Liver (tissue), 9 donors: ENCODE data around the gene HASPIN. TPM values are rescaled to one million over a fixed set of nuclear protein-coding genes. Genes with fewer than 3 reads are reported as not detected.

Experiments used
- DNase-seq: peaks from one replicate; pipeline ENCODE4 v3.0.0-alpha.2; 2017; ENCODE audit warnings: low spot score
- H3K27ac ChIP-seq, 2 donors: one replicate each; pipeline ENCODE4 v1.7.0; 2013; ENCODE audit warnings: inconsistent platforms in 2 of 2, low read length in 2 of 2, control low read depth in 1 of 2, low read depth in 1 of 2, mild to moderate bottlenecking in 1 of 2
- H3K27me3 ChIP-seq, 4 donors: one replicate each; pipeline versions ENCODE4 v1.6.1 to v1.7.0; 2013; ENCODE audit warnings: low read length in 3 of 4, inconsistent platforms in 1 of 4, mild to moderate bottlenecking in 1 of 4, moderate library complexity in 1 of 4; ENCODE audit not compliant: control insufficient read depth in 4 of 4, insufficient read depth in 4 of 4
- H3K36me3 ChIP-seq, 4 donors: one replicate each; pipeline versions ENCODE4 v1.6.1 to v1.7.0; 2013; ENCODE audit warnings: low read length in 3 of 4, mild to moderate bottlenecking in 3 of 4, low read depth in 1 of 4, moderate library complexity in 1 of 4; ENCODE audit not compliant: control insufficient read depth in 4 of 4, insufficient read depth in 3 of 4
- H3K4me1 ChIP-seq, 4 donors: one replicate each; pipeline versions ENCODE4 v1.6.1 to v1.7.0; 2013; ENCODE audit warnings: low read length in 3 of 4, mild to moderate bottlenecking in 3 of 4, moderate library complexity in 1 of 4; ENCODE audit not compliant: control insufficient read depth in 4 of 4, insufficient read depth in 4 of 4
- H3K4me3 ChIP-seq, 3 donors: one replicate each; pipeline versions ENCODE4 v1.6.1 to v1.7.0; 2013; ENCODE audit warnings: low read length in 3 of 3, control low read depth in 1 of 3, low read depth in 1 of 3, mild to moderate bottlenecking in 1 of 3
- H3K9ac ChIP-seq, 2 donors: one replicate each; pipeline ENCODE4 v1.7.0; 2013; ENCODE audit warnings: low read length in 2 of 2, mild to moderate bottlenecking in 2 of 2, moderate library complexity in 2 of 2, control low read depth in 1 of 2, low read depth in 1 of 2
- H3K9me3 ChIP-seq, 4 donors: one replicate each; pipeline versions ENCODE4 v1.6.1 to v1.7.0; 2013; ENCODE audit warnings: low read length in 3 of 4; ENCODE audit not compliant: control insufficient read depth in 4 of 4
- ATF3 ChIP-seq: IDR thresholded peaks from 2 replicates; pipeline ENCODE4 v1.6.1; 2016; ENCODE audit warnings: antibody characterized with exemption
- EGR1 ChIP-seq, 2 donors: IDR thresholded peaks; 2 replicates each; pipeline ENCODE4 v1.6.1; 2016 to 2018; ENCODE audit warnings: antibody characterized with exemption in 2 of 2, low read depth in 2 of 2
- FOXA1 ChIP-seq: IDR thresholded peaks from 2 replicates; pipeline ENCODE4 v1.6.1; 2016; ENCODE audit warnings: antibody characterized with exemption
- FOXA2 ChIP-seq: IDR thresholded peaks from 2 replicates; pipeline ENCODE4 v1.6.1; 2016; ENCODE audit warnings: antibody characterized with exemption
- GABPA ChIP-seq, 2 donors: IDR thresholded peaks in 1 of 2; conservative IDR thresholded peaks in 1 of 2; 2 replicates each; pipeline ENCODE4 v1.6.1; 2016; ENCODE audit warnings: antibody characterized with exemption in 2 of 2, mild to moderate bottlenecking in 1 of 2, moderate library complexity in 1 of 2
- HNF4A ChIP-seq, 2 donors: conservative IDR thresholded peaks; 2 replicates each; pipeline ENCODE4 v1.6.1; 2016; ENCODE audit warnings: antibody characterized with exemption in 2 of 2, mild to moderate bottlenecking in 2 of 2
- HNF4G ChIP-seq: IDR thresholded peaks from 2 replicates; pipeline ENCODE4 v1.6.1; 2016; ENCODE audit warnings: antibody characterized with exemption
- JUND ChIP-seq, 2 donors: IDR thresholded peaks; 2 replicates each; pipeline ENCODE4 v1.6.1; 2016; ENCODE audit warnings: antibody characterized with exemption in 2 of 2
- NR2F2 ChIP-seq: IDR thresholded peaks from 2 replicates; pipeline ENCODE4 v1.6.1; 2016; ENCODE audit warnings: antibody characterized with exemption
- RAD21 ChIP-seq, 2 donors: IDR thresholded peaks; 2 replicates each; pipeline ENCODE4 v1.6.1; 2016; ENCODE audit warnings: antibody characterized with exemption in 2 of 2, mild to moderate bottlenecking in 2 of 2
- REST ChIP-seq: IDR thresholded peaks from 2 replicates; pipeline ENCODE4 v1.6.1; 2016; ENCODE audit warnings: antibody characterized with exemption, mild to moderate bottlenecking
- RXRA ChIP-seq, 2 donors: IDR thresholded peaks; 2 replicates each; pipeline ENCODE4 v1.6.1; 2017 to 2018; ENCODE audit warnings: antibody characterized with exemption in 2 of 2, mild to moderate bottlenecking in 1 of 2
- SP1 ChIP-seq: IDR thresholded peaks from 2 replicates; pipeline ENCODE4 v1.6.1; 2018; ENCODE audit warnings: antibody characterized with exemption, mild to moderate bottlenecking
- TAF1 ChIP-seq: conservative IDR thresholded peaks from 2 replicates; pipeline ENCODE4 v1.6.1; 2016; ENCODE audit warnings: antibody characterized with exemption, mild to moderate bottlenecking
- YY1 ChIP-seq: IDR thresholded peaks from 2 replicates; pipeline ENCODE4 v1.6.1; 2016; ENCODE audit warnings: antibody characterized with exemption, mild to moderate bottlenecking
- ZBTB33 ChIP-seq: IDR thresholded peaks from 2 replicates; pipeline ENCODE4 v1.6.1; 2016; ENCODE audit warnings: antibody characterized with exemption
- WGBS: extraction: QIAGEN DNeasy Blood & Tissue Kit; methylation state at CpG from one replicate; pipeline ENCODE4 v1.1.7; 2013; 5-methylcytosine and 5-hydroxymethylcytosine counted together
- polyA plus RNA-seq, 2 donors: library from polyadenylated mRNA; stranded (reverse) in 1 of 2; unstranded in 1 of 2; fragments of 200-250 nt in 1 of 2; fragments of >200 nt in 1 of 2; fragmentation: Nextera tagmentation in 1 of 2; extraction: Ambion mirVana in 1 of 2; gene quantifications; one replicate each; pipeline versions ENCODE4 v1.2.1 to v1.2.3, GENCODE V29; 2013 to 2015
- total RNA-seq, 2 donors: library from RNA; depleted of rRNA; stranded (reverse); fragments of >200 nt; gene quantifications; one replicate each; pipeline ENCODE4 v1.2.3, GENCODE V29; 2014
- TF ChIP-seq, protein P1 (sequence below): IDR thresholded peaks from 2 replicates; pipeline ENCODE4 v1.6.1; 2016; ENCODE audit warnings: antibody characterized with exemption
- TF ChIP-seq, protein P2 (sequence below): fragments of 150-350 bp; IDR thresholded peaks from 2 replicates; pipeline ENCODE4 v1.5.1; 2017; ENCODE audit warnings: improper control_type of control experiment, low read depth, low read length; ENCODE audit not compliant: missing input control
- donor health status: healthy.
- donor health status: healthy.
- donor health status: healthy.
- donor health status: healthy.
- donor health status: healthy.

HASPIN gene
- total and polyA plus RNA-seq, 4 donors: 0.08 to 5.8 (median 0.28) TPM; not detected in 1

- Histone ChIP-seq H3K27ac (no peak overlapping the region), H3K27me3 (no peaks in the 10 kb centered on the region), H3K4me3 (no peak overlapping the region), H3K36me3 (peaks cover 8 to 31% (median 23%) of the 10 kb centered on the region in 4 donors), H3K9me3 (no peaks in the 10 kb centered on the region), H3K4me1 (no peaks in the 10 kb centered on the region), H3K9ac (no peak overlapping the region)
- TF ChIP-seq REST: no peak
- no peak for TF ChIP-seq RXRA (IDR thresholded peaks at IDR 0.05)
- no peak for TF ChIP-seq HNF4G
- no peak for TF ChIP-seq FOXA2
- no peak for TF ChIP-seq YY1
- TF ChIP-seq EGR1 (IDR thresholded peaks at IDR 0.05; ENCODE audit: low read depth in 2 of 2): no peak
- TF ChIP-seq, protein P1, sequence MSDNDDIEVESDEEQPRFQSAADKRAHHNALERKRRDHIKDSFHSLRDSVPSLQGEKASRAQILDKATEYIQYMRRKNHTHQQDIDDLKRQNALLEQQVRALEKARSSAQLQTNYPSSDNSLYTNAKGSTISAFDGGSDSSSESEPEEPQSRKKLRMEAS: no peak
- TF ChIP-seq FOXA1: no peak
- no peak for TF ChIP-seq ZBTB33
- no peak for TF ChIP-seq RAD21 (IDR thresholded peaks at IDR 0.05)
- no peak for TF ChIP-seq GABPA (IDR thresholded peaks at IDR 0.05 in 1 of 2, conservative IDR thresholded peaks at IDR 0.05 in 1 of 2)
- TF ChIP-seq HNF4A (conservative IDR thresholded peaks at IDR 0.05): no peak
- no peak for TF ChIP-seq NR2F2
- TF ChIP-seq TAF1: no peak
- no peak for TF ChIP-seq SP1
- TF ChIP-seq, protein P2, sequence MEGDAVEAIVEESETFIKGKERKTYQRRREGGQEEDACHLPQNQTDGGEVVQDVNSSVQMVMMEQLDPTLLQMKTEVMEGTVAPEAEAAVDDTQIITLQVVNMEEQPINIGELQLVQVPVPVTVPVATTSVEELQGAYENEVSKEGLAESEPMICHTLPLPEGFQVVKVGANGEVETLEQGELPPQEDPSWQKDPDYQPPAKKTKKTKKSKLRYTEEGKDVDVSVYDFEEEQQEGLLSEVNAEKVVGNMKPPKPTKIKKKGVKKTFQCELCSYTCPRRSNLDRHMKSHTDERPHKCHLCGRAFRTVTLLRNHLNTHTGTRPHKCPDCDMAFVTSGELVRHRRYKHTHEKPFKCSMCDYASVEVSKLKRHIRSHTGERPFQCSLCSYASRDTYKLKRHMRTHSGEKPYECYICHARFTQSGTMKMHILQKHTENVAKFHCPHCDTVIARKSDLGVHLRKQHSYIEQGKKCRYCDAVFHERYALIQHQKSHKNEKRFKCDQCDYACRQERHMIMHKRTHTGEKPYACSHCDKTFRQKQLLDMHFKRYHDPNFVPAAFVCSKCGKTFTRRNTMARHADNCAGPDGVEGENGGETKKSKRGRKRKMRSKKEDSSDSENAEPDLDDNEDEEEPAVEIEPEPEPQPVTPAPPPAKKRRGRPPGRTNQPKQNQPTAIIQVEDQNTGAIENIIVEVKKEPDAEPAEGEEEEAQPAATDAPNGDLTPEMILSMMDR: no peak
- no peak for TF ChIP-seq ATF3
- no peak for TF ChIP-seq JUND (IDR thresholded peaks at IDR 0.05)
- 82% methylated on average over 13 of the region's 13 CpGs for WGBS
- DNase-seq: no peak
These were observed 10.8 kb upstream of the HASPIN start for GRCh38 chr17:3712811-3713463.
